ENCODE results near the gene SLC44A2.
A peak's percentile ranks its signal among the peaks of the same experiment; 100 is the strongest.

The SLC44A2 gene

DNA sequence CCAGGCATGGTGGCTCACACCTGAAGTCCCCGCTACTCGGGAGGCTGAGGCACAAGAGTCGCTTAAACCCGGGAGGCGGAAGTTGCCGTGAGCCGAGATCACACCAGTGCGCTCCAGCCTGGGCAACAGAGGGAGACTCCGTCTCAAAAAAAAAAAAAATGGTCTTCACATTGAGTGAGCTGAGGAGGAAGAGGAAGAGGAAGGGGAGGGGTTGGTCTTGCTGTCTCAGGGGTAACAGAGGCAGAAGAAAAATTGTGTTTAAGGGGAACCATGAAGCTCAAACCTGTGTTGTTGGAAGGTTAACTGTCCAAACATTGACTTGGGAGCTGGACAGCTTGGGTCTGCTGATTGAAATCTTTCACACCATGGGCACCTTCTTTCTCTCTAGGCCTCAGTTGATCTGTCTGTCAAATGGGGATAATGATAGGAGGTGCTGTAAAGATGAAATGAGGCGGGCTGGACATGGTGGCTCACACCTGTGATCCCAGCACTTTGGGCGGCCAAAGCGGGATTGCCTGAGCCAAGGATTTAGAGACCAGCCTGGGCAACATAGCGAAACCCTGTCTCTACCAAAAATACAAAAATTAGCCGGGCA lies 9.8 kb upstream of the SLC44A2 start:
- DNase-seq (ENCODE audit: low read depth) = no peak

DNA sequence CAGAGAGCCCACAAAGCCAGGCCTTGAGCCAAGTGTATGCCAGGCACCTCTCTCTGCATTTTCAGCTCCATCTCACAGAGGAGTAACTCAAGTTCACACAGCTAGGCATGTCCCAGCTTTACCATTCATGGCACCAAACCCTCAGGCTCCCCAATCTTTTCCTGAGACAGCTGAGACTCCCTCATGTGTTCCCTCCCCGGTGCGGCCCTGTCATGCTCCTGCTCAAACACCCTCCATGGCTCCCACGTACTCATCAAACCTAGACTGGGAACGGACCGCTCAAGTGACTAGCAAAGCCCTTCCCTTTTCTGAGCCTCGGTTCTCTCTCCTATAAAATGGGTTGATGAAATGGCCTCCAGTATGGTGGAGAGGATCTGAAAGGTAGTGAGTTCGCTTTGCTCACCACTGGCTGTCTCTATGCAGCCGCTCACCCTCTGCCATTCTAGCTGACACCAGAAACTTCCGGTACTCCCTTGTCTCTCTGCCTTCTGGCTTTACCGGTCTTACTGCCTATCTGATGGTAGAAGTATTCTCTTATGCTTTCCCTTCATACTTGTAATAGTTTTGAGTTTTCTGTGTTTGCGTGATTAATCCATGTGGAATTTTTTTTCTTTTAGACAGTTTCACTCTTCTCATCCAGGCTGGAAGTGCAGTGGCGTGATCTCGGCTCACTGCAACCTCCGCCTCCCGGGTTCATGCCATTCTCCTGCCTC lies 7.8 kb upstream of the SLC44A2 start:
- DNase-seq (ENCODE audit: low read depth) = no peak

DNA sequence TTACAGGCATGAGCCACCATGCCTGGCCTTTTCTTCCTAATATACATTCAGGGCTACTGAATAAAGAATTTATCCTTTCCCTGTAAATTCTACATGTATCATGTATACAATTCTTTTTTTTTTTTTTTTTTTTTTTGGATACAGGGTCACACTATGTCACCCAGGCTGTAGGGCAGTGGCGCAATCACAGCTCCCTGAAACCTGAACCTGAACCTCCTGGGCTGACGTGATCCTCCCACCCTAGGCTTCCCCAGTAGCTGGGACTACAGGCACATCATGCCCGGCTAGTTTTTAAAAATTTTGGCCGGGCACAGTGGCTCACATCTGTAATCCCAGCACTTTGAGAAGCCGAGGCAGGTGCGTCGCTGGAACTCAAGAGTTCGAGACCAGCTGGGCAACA lies 6.5 kb upstream of the SLC44A2 start:
- DNase-seq (ENCODE audit: low read depth) = no peak

DNA sequence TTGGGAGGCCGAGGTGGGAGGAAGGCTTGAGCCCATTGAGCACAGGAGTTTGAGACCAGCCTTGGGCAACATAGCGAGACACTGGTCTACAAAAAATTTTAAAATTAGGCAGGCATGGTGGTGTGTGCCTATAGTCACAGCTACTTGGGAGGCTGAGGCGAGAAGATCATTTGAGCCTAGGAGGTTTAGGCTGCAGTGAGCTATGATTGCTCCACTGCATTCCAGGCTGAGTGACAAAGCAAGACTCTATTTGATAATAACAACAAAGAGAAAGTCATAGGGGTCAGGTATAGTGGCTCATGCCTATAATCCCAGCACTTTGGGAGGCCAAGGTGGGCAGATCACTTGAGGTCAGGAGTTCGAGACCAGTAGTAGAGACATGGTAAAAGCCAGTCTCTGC lies 4.6 kb upstream of the SLC44A2 start:
- no peak for DNase-seq (ENCODE audit: low read depth)

DNA sequence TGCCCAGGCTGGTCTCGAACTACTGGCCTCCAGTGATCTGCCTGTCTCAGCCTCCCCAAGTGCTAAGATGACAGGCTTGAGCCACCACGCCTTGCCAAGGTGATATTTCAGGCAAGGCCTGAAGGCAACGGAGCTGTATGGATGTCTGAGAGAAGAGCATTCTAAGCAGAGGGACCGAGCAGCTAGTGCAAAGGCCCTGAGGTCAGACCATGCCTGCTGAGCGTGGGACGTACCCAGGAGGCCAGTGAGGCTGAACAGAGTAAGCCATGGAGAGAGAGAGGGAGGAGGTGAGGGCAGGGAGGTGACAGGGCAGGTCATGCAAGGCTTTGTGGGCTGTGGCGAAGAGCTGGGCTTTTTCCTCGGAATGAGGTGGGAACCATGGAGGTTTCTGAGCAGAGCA lies 3.4 kb upstream of the SLC44A2 start:
- no peak for DNase-seq (ENCODE audit: low read depth)

DNA sequence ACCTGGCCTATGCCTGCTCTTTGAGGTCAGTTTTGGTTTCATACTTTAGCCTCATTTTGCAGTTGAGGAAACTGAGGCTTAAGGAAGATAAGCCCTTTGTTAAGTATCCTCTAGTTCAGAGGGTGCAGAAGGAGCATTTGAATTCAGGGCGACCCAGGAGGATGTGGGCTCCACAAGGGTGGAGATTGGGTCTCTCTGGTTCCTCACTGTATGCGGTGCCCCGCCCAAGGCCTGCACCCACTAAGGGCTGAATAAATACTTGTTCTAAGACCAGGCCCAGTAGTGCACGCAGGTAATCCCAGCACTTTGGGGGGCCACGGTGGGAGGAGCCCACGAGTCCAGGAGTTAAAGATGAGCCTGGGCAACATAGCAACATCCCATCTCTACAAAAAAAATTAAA lies 768 bp upstream of the SLC44A2 start:
- DNase-seq (ENCODE audit: low read depth) = no peak

DNA sequence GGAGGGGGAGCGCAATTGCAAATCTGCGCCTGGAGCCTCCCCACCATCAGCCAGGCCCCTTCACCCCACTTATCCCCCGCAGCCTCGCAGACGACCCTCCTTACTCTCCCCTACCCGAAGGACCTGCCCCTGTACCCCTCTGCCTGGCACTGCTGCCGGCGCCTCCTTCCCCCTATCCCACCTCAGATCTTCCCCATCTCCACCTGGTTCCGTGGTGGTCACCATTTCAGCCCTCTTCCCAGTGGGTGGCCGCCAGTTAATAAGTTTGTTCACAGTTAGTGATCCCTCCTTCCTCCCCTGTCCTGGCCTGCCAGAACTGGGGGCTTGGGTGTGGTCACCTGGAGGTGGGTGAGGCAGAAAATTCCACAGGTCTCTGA lies 397 bp downstream of the SLC44A2 start:
- no peak for DNase-seq (ENCODE audit: low read depth)

DNA sequence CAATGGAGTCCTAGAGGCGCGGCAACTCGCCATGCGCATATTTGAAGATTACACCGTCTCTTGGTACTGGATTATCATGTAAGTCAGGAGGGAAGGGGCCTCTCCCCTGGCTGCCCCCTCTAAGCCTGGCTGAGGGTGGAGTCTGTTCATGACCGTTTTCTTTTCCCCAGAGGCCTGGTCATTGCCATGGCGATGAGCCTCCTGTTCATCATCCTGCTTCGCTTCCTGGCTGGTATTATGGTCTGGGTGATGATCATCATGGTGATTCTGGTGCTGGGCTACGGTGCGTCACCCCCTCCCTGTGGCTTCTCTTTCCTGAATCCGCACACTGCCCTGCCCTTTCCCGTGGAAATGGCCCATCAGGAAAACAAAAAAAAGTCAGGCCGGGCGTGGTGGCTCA lies 6.5 kb downstream of the SLC44A2 start:
- DNase-seq (ENCODE audit: low read depth) = no peak

DNA sequence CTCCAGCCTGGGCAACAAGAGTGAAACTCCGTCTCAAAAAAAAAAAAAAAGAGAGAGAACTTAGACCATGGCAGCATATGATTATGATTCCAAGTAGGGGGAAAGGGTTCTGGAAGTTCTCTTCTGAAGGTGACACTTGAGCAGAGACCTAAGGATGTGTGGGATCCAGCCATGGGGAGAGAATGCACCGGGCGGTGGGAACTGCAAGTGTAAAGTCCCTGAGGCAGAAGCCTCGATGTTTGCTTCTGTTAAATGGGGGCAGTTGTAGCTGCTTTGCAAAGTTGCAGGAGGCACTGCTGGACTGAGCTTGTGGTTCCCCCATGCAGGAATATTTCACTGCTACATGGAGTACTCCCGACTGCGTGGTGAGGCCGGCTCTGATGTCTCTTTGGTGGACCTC lies 9.1 kb downstream of the SLC44A2 start:
- DNase-seq (ENCODE audit: low read depth) = no peak

DNA sequence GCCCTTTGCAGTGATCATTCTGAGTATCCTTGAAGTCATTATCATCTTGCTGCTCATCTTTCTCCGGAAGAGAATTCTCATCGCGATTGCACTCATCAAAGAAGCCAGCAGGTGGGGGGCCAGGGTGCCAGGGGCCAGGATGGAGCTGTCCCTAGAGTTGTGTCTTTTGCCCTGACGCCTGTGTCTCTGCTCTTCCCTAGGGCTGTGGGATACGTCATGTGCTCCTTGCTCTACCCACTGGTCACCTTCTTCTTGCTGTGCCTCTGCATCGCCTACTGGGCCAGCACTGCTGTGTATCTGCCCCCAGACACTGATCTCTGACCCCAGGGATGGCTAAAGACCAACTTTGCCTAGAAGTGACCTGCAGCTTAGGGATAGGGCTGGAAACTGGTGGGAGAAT lies 9.6 kb downstream of the SLC44A2 start:
- no peak for DNase-seq (ENCODE audit: low read depth)

DNA sequence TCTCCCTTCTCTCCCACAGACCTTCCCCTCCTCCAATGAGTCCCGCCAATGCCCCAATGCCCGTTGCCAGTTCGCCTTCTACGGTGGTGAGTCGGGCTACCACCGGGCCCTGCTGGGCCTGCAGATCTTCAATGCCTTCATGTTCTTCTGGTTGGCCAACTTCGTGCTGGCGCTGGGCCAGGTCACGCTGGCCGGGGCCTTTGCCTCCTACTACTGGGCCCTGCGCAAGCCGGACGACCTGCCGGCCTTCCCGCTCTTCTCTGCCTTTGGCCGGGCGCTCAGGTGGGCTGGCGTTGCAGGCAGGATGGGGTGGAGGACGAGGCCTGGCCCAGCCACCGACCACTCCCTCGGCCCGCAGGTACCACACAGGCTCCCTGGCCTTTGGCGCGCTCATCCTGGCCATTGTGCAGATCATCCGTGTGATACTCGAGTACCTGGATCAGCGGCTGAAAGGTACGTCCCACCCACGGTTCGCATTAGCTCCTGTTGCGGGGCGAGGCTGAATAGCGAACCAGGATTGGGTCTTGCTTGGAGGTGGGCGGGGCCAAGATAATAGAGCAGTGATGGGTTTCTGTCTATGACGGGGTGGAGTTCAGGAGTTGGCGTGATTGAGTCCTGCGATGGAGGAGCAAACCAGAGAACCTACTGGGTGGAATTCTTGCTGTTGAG lies 11.1 kb downstream of the SLC44A2 start:
- no peak for DNase-seq (ENCODE audit: low read depth)

DNA sequence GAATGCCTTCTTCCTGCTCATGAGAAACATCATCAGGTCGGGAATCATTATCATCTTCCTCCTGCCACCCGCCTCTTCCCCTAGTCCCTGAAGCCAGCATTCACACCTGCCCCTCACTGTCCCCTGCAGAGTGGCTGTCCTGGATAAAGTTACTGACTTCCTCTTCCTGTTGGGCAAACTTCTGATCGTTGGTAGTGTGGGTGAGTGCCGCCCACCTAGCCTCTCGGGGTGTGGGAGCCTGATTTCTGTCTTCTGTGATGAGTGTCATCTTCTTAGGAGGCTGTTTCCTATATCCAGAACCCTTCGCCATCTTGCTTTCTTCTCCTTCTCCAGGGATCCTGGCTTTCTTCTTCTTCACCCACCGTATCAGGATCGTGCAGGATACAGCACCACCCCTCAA lies 12.5 kb downstream of the SLC44A2 start:
- DNase-seq (ENCODE audit: low read depth) = no peak

DNA sequence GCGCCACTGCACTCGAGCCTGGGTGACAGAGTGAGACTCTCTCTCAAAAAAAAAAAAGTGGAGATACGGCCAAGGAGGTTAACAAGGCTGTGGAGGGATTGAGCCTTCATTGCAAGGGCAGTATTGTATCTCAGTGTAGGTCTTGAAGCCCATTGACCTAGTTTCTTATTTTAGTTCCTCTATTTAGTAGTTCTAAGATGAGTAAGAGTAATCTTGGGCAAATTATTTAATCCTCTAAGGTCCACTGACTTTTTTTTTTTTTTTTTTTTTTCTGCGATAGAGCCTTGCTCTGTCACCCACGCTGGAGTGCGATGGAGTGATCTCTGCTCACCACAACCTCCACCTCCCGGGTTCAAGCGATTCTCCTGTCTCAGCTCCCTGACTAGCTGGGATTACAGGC lies 14.5 kb downstream of the SLC44A2 start:
- DNase-seq (ENCODE audit: low read depth) = no peak

DNA sequence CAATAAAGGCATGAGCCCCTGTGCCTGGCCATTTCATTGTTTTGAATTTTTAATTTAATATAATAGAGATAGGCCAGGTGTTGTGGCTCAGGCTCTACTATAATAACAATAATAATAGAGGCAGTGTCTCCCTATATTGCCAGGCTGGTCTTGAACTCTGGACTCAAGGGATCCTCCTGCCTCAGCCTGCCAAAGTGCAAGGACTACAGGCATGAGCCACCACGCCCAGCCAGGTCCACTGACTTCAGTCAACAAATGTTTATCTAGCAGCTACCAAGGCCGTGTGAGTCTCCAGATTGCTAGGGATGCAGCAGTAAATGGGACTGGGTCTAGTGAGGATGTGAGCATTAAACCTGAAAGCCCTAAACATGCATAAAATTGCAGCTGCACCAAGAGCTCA lies 15.0 kb downstream of the SLC44A2 start:
- no peak for DNase-seq (ENCODE audit: low read depth)

DNA sequence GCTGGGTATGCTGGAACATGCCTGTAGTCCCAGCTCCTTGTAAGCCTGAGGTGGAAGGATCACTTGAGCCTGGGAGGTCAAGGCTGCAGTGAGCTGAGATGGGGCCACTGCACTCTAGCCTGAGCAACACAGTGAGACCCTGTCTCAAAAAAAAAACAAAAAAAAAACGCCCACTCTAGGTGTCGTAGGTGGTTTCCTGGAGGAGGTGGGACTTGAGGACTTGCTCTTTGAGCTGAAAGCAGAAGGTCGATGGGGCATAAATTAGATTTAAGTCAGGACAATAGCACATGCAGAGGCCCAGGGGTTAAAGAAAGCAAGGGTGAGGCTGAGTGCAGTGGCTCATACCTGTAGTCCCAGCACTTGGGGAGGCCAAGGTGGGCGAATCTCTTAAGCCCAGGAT lies 15.9 kb downstream of the SLC44A2 start:
- DNase-seq (ENCODE audit: low read depth) = no peak

DNA sequence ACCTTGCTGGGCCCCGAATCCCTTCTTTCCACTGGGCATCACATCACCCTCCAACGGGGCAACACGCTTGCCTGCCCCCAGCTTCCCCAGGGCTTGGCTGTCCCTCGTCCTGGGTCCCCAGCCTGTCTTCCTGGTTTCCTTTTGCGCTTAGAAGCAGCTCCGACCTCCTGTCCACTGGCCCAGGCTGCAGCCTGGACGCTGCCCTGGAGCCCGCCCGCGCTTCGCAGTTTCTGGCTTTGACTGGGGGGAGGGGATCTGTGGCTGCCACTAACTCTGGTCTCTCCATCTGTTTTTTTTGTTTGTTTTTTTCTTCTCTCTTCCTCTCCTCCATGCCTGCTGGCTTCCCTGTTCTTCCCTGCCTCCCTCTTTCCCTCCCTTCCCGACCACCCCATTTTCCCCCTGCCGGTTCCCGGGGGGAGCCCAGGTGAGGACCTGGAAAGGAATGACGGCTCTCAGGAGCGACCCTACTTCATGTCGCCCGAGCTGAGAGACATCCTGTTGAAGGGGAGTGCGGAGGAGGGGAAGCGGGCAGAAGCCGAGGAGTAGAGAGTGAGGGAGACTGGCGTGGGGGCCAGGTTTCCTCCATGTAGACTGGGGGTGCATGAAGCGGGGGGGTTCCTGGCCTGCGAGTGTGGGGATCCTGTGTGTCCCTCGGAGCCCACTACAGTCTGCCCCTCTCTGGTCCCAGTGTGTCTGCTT lies 17.3 kb downstream of the SLC44A2 start:
- DNase-seq (ENCODE audit: low read depth) = no peak

DNA sequence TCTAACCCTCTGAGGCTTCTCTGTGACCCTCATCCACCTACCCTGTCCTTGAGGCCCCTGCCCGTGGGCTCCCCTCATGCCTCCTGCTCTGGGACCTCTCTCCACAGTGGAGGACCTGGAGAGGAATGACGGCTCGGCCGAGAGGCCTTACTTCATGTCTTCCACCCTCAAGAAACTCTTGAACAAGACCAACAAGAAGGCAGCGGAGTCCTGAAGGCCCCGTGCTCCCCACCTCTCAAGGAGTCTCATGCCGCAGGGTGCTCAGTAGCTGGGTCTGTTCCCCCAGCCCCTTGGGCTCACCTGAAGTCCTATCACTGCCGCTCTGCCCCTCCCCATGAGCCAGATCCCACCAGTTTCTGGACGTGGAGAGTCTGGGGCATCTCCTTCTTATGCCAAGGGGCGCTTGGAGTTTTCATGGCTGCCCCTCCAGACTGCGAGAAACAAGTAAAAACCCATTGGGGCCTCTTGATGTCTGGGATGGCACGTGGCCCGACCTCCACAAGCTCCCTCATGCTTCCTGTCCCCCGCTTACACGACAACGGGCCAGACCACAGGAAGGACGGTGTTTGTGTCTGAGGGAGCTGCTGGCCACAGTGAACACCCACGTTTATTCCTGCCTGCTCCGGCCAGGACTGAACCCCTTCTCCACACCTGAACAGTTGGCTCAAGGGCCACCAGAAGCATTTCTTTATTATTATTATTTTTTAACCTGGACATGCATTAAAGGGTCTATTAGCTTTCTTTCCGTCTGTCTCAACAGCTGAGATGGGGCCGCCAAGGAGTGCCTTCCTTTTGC lies 18.0 kb downstream of the SLC44A2 start:
- DNase-seq (ENCODE audit: low read depth) = no peak

DNA sequence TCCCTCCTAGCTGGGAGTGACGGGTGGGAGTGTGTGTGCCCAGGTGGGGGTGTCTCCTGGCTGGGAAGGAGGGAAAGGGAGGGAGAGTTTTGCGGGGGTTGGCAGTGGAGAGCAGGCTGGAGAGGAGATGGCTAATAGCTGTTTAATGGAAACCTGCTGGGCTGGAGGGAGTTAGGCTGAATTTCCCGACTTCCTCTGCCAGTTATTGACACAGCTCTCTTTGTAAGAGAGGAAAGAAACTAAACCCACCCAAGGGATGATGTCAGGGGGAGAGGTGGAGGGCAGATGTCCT lies 18.6 kb downstream of the SLC44A2 start:
- DNase-seq (ENCODE audit: low read depth) = no peak

DNA sequence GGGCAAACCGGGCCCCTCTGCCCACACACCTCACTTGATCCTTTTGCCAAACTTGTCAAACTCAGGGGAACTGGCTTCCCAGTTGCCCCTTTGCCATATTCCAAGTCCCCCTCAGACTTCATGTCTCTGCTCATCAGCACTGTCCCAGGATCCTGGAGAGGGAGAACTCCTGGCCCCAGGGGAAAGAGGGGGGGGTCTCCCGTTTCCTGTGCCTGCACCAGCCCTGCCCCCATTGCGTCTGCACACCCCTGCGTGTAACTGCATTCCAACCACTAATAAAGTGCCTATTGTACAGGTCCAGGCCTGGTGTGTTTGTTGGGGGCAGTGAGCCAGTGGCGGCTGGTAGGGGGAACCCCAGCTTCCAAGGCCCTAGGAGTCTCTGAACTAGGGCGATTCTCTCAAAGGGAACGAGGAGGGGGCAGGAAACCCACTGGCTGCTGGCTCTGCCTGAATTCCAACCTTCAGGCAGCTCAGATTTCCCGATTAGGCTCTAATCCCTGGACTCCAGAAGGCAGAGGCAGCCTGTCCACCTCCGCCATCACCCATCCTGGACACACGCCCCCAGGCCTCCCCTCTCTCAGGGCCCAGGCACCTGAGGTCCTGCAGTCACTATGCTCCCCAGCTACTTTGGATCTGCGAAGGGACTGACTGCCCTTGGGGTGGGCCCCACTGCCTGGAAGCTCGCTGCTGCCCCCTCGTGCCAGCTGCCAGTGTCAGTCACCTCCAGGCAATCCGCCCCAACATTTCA lies 19.1 kb downstream of the SLC44A2 start:
- peak; percentile 82 for DNase-seq (ENCODE audit: low read depth)

DNA sequence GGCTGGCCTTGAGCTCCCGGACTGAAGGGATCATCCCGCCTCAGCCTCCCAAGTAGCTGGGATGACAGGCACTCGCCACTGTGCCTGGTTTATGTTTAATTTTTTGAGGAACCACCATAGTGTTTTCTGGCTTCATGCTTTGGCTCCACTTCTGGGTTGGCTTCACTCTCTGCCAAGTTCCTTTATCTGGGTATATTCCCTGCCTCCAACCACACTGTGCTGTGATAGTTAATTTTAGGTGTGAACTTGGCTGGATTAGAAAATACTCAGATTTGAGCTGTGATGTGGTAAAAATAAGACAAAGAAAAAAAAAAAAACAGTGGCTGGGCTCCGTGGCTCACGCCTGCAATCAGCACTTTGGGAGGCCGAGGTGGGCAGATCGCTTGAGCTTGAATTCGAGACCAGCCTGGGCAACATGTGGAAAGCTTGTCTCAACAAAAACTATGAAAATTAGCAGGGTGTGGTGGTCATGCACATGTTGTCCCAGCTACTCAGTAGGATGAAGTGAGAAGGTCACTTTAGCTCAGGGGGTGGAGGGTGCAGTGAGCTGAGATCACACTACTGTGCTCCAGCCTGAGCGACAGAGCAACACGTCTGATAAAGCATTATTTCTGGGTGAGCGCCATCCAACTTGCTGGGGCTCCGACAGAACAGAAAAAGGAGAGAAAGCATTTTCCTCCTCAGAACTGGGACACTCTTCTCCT lies 21.3 kb downstream of the SLC44A2 start:
- no peak for DNase-seq (ENCODE audit: low read depth)

DNA sequence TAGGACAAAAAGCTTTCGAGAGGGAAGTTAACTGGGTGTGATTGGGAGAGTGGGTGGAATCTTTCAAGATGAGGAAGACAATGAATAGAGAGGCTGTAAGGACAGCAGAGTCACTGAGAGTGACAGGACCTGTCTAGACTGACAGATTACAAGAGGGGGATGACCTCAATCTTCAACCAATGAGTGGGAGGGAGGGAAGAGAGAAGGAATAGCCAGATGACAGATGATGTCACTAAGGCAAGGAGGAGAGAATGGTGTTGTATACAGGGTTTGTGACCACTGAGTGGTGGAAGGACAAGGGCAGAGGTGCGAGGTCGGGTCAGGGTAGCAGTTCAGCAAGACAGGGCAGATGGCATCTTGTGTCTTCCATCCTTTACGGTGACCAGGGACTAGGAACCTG lies 23.0 kb downstream of the SLC44A2 start:
- no peak for DNase-seq (ENCODE audit: low read depth)

Measured in stimulated activated CD8-positive, alpha-beta memory T cell treated with anti-CD3 and anti-CD28 coated beads, Interleukin-15, amount 100 ng/mL, for 1 hour (primary cell).